Activated CD8-positive, alpha-beta memory T cell treated with anti-CD3 and anti-CD28 coated beads, Interleukin-2, amount 50 U/mL, for 48 hours (primary cell): ENCODE data around the gene FCER1G.
A peak's percentile ranks its signal among the peaks of the same experiment; 100 is the strongest.
"Not testable (repeated sequence)": the region's sequence is repeated elsewhere in the genome, so short reads cannot be mapped to it uniquely, and the experiment has no call there.

Source experiments
- DNase-seq: peaks from one replicate; pipeline ENCODE4 v3.0.0-alpha.2; 2020

Gene FCER1G

DNA sequence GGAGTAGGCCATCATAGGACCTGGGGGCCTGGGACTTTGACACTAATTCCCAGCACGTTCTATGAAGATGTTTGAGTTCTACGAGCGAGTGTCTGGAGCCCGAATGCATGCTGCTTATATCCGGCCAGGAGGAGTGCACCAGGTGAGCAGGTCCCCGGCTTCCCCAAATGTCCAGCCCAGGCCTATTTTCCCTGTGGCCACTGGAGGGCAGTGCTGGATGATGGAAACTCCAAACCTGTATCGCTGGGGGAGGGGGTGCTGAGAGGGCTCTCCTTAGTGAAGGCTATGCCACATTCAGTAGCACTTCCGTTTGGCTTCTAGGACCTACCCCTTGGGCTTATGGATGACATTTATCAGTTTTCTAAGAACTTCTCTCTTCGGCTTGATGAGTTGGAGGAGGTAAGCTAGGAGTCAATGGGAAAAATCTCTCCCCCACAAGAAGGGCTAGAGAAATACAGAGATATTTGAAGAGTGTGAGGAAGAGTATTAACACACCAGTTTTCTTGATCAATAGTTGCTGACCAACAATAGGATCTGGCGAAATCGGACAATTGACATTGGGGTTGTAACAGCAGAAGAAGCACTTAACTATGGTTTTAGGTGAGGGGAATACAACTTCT, 5.2 kb upstream of the FCER1G start:
- peak; percentile 82 for DNase-seq

- no peak for DNase-seq
These were observed 726 bp upstream of the FCER1G start for GRCh38 chr1:161214369-161214768.

DNA sequence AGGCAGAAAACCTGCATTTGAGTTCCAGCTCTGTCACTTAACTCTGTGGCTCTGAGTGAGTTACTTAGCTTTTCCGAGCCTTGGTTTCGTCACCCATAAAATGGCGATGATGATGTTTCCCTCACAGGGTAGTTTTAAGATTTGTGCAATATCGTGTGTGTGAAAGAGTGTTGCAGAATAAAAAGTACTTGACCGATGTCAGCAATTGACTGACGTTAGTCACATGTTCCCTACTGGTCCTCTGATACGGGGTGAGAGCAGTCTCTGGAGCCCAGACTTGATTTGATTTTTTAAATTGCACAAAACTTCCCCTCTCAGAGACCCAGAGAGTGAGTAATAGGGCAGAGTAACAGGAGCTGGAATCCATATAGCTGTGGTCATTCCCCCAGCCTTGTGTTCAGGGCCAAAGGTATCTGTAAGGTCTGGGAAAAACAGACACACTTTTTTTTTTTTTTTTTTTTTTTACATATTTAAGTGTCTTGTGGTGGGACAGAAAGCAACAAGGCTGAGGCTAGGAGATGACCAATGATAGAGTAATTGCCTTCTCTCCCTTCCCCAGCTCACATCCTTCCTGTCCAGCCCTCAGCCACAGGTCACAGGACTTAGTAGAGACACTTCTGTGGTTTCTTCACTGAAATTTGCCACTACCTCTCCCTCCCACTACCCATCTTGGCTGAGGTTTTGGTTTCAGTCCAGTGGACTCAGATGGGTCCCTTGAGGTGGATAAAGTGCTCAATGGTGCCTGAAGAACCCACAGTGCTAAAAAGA, 2.0 kb downstream of the FCER1G start:
- no peak for DNase-seq

DNA sequence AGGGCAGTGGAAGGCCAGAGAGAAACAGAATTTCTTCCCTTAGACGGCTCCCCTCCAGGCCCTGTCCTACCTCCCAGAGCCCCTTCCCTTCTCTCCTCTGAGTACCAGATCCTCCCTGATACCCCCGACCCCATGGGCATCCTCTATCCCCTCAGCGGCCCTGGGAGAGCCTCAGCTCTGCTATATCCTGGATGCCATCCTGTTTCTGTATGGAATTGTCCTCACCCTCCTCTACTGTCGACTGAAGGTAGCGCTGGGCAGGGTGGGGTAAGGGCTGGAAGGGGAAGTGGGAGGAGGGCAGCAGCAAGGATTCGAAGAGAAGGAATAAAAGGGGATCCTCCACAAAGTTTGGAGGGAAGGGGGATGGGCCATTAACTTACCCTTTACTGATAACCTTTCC, 2.7 kb downstream of the FCER1G start:
- no peak for DNase-seq

DNA sequence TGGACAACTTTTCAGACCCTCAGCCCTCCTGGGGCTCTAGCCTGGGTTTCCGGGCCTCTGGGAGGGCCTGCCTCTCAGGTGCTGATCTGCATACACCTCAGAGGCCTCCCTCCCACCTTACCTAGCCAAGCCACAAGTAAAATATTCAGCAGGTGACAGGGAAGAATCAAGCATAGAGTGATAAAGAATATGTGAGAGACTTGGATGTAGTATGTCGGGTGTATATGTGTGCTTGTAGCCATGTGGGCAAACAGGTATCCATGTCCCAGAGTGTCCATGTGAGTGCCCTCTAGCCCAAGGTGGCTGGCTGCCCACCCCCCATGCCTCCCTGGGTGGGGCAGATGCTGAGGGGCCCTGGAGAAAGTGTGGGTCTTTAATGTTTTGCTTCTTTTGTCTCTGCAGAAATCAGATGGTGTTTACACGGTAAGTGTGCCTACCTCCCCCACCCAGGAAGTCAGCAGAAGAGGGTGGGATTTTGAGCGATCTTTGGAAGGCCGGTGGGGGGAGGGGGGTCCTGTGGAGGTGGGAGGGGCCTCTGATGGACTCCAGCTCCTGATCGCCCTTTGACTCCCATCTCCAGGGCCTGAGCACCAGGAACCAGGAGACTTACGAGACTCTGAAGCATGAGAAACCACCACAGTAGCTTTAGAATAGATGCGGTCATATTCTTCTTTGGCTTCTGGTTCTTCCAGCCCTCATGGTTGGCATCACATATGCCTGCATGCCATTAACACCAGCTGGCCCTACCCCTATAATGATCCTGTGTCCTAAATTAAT, 3.4 kb downstream of the FCER1G start:
- DNase-seq: no peak

GRCh38 chr1:161219078-161219892, 4.2 kb downstream of the FCER1G start:
- DNase-seq: no peak

- no peak for DNase-seq
These were observed 4.9 kb downstream of the FCER1G start for GRCh38 chr1:161220002-161220401.

- DNase-seq: no peak
These were observed 7.3 kb downstream of the FCER1G start for GRCh38 chr1:161222175-161223019.

DNA sequence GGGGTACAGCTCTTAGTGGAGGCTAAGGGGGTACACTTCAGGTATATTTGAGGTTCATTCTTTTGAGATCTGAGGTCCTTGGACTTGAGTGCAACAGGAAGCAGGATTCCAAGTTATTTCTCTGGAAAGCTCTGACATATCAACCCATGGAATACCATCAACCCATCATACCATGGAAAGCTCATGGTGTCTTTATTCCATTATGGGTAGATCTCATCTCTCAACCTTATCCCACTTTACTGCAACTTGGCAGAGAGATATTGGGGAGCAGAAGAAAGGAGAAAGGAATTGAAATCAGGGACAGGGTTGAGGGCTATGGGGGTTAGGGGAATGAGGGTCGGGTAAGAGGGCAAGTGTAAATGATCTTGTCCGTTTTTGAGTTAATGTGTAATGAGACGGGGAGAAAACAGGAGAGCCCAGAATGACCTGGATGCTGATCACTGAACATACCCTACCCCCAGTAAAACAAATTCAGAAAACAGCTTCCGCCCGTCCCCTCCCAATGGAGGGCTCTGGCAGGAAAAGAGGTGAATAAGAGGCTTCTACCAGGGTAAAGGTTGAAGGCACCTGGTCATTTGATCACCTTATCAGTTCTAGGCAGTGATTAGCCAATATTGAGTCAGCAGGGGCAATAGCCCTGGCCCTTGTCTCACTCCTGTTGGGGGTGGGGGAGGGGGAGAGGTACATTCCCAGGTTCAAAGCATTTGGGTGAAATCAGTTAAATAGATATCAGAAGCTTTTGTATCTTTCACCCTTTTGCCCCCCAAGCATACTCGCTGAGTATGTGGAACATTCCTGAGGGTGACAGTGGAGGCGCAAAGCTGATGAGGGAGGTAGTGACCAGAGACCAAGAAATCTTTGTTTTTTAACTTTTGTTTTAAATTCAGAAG, 9.0 kb downstream of the FCER1G start:
- DNase-seq: no peak

- not testable (repeated sequence) for DNase-seq
These were observed 9.6 kb downstream of the FCER1G start for GRCh38 chr1:161224695-161225087.

GRCh38 chr1:161225178-161225533, 10.1 kb downstream of the FCER1G start:
- DNase-seq: no peak

GRCh38 chr1:161225534-161226319, 10.6 kb downstream of the FCER1G start, which contains the start of gene TOMM40L:
TOMM40L (plus strand) TSS chr1:161226060; CDS start chr1:161226490, 430 bp downstream.
- peak; percentile 89 for DNase-seq

- no peak for DNase-seq
These were observed 11.2 kb downstream of the FCER1G start for GRCh38 chr1:161226320-161226711.

DNA sequence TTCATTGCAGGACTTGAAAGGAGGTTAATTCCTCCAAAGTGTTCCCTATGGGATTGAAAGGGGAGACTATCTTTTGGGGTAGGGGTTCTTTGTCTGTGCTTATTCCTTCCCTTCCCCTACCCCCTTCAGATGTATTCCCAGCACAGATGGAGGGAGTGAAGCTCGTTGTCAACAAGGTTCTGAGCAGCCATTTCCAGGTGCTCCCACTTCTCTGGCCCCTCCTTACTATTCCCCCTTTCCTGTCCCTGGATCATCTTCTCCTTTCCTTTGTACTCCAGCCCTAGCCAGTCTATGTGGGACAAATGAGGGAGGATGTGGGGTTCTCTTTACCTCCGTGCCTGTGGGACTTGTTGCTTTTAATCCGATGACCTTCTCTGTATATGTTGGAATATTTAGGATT, 11.7 kb downstream of the FCER1G start:
- no peak for DNase-seq

GRCh38 chr1:161227196-161227871, 12.2 kb downstream of the FCER1G start:
- DNase-seq: peak; percentile 98

- no peak for DNase-seq
These were observed 12.9 kb downstream of the FCER1G start for GRCh38 chr1:161228032-161228431.

- no peak for DNase-seq
These were observed 14.8 kb downstream of the FCER1G start for GRCh38 chr1:161229896-161230295.

- no peak for DNase-seq
These were observed 15.7 kb downstream of the FCER1G start for GRCh38 chr1:161230762-161231161.

DNA sequence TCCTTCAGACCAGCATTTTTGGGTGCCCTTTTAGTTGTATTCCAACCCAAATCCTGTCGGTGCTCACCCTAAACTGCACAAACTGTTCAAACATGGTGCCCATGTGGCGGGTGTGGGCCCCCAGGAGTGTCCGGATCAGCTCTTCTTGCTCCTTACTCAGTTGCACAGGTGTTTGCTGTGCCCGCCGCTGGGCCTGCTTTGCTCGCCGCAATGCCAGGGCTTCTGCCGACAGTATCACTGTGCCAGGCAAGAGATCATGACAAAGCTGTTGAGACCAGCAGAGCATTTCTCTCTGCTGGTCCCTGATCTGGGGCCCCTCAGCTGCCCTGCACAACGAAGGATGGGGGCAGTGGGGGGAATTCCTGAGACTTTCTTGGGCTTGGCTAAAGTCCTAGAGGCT, 18.0 kb downstream of the FCER1G start:
- DNase-seq: no peak
